Right renal cortex interstitium (tissue), 3 donors: ENCODE measurements around the gene ZNRF2. TPM values are rescaled to one million over a fixed set of nuclear protein-coding genes. Genes with fewer than 3 reads are reported as not detected.

Experiments used
- DNase-seq, 3 donors: peaks; one replicate each; pipeline ENCODE4 v3.0.0-alpha.2; 2013; ENCODE audit warnings: low read depth in 3 of 3, low spot score in 2 of 3
- polyA plus RNA-seq, 3 donors: library from polyadenylated mRNA; unstranded; fragments of 120-200 nt; gene quantifications; one replicate each; pipeline ENCODE4 v1.2.1, GENCODE V29; 2013; ENCODE audit not compliant: insufficient read length in 3 of 3

ZNRF2 gene
- polyA plus RNA-seq, 3 donors, result 16.0 to 19.2 (median 18.0) TPM

DNA sequence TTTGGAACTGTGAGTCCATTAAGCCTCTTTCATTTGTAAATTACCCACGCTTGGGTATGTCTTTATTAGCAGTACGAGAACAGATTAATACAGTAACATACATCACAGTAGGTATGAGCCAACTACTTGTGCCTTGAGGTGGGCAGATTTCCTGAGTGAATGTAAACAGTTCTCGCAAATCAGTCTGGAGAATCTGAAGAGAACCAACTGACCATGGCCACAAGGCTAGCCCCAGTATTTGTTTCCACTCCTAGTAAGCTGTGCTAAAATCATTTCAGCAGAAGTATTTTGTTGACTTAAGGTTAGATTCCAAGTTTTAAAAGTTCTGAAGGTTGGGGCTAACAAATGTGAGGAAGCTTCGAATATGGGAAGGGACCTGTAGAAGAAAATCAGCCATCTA, 111.3 kb downstream of the ZNRF2 start:
- DNase-seq, result no peak

DNA sequence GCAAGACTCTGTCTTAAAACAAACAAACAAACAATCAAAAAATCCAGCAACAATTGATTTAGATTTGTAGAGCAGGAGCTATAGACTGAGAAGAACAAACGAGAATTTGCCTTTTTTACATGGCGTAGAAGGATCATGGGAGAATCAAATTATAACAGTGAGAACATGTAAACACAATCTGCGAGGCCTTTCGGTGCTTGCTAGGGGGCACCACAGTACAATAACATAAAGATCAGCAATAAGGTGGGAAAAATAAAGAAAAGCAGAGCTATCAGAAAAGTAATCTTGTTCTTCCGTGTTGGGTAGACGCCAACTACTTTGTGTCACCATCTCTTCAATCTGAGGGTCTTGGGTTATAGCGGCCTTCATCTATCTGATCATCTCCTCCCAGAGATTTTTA, 112.0 kb downstream of the ZNRF2 start:
- DNase-seq, result no peak

DNA sequence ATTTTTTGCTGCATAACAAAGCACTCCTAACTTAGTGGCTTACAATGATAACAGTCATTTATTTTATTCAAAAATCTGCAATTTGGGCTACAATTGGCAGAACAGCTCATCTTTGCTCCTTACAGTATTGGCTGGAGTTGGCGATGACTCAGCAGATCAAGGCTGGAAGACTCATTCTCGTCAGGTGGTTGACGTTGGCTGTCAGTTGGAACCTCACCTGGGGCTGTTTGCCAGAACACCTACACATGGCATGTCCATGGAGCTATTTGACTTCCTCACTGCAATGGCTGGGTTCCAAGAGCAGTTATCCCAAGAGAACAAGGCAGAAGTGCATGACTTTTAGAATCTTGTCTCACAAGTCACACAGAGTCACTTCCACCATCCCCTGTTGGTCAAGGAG, 119.1 kb downstream of the ZNRF2 start:
- DNase-seq, result no peak

DNA sequence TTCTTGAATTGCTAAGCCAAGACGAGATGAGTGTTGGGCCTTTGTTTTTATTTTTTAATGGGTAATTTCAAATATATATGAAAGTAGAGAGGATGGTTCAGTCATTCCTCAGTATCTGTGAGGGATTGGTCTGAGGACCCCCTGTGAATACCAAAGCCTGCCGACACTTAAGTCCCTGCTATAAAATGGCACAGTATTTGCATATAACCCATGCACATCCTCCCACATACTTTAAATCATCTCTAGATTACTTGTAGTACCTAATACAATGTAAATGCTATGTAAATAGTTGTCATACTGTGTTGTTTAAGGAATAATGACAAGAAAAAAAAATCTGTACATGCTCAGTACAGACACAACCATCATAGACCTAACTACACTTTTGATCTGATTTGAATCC, 120.8 kb downstream of the ZNRF2 start:
- DNase-seq, result no peak

DNA sequence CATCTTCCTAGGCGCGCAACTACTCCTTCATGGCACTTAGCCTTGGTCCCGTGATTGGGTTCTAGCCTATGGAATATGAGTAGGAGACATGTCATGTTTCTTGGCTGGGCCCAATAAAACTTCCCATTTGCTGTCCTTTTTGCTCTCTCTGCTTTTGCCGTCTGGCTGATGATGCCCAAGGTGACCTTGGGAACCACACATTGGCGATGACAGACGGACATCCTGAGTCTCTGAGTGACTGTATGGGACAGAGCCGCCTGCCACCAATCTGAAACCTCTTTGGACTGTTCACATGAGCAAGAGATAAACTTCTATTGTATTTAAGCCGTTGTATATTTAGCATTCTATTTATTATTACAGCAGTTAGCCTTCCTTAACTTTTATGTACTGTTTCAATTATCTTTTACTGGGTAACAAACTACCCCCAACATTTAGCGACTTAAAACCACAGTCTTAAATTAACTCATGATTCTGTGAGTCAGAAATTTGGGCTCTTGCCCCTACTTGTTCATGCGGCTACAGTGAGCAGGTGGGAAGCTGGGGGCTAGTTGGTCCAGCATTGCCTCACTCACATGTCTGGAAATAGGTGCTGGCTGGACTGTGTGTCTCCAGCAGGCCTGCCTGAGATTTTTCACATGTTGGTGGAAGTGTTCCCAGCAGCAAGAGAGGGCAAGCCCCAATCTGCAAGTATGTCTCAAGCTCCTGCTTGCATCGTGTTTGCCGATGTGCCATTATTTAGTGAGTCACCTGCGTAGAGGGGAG, 122.4 kb downstream of the ZNRF2 start:
- DNase-seq, result no peak

DNA sequence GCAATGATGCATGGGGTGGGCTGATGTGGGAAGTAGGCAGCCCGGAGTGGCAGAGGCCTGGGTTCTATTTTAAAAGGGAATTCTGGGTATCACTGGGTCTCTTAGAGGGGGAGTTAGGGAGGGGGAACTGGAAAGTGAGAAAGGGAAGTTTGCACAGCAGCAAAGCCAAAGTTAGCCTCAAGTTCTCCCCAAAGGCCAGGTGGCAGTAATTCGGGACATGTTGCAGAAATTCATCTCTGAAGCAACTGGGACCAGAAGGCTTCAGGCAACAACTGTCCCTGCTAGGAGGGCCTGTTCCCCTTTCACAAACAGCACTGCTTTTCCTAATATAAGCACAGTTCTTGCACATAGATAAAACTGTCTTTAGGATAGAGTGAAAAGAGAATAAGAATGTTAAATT, 126.8 kb downstream of the ZNRF2 start:
- no peak for DNase-seq

DNA sequence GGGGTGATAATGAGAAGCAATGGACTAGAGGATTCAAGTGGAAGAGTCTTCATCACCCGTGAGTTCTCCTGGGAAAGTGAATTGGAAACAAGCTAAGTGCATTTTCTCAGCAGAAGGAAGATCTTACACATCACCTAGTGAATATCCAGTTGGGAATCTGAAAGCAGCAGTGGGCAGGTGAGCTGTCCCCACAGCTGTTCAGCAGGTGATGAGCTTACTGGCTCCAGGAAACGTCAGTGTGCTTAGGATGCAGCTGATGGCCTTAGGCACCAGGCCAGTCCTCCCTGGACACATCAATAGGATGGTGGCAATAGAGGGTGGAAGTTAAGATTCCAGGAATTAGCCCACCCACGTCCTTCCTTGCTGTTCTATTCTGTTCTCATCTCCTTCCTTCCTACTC, 127.5 kb downstream of the ZNRF2 start:
- DNase-seq, result no peak

DNA sequence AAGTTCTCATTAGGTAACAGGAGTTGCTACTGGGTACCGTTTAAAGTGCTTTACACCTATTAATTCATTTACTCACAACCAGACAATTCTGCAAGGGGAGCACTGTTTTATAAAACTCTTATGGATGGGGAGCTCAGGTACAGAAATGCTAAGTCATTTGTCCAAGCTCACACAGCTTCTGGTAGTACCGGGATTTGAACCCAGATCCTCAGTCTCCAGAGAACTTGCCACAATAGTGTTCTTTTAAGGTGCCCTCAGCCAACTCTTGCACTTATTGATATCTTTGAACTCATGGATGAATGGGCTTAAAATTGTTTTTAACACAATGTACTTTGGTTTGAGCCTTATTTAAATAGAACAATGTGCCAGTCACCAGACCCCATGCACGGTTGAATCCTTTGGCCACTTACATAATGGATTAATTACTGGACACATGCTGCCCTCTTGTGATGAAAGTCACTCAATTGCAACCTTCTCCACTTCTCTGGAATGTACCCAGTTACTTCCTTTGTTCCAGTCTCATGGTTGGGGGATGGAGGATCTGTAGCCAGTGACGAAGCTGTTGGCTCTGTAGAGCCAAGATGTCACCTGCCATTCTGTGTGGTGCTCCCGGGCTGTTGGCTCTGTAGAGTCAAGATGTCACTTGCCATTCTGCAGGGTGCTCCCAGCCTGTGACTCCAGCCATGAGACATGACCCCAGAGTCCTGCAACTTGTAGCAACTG, 128.5 kb downstream of the ZNRF2 start:
- peak in 2 of 3 donors; percentile 49 to 52 for DNase-seq

DNA sequence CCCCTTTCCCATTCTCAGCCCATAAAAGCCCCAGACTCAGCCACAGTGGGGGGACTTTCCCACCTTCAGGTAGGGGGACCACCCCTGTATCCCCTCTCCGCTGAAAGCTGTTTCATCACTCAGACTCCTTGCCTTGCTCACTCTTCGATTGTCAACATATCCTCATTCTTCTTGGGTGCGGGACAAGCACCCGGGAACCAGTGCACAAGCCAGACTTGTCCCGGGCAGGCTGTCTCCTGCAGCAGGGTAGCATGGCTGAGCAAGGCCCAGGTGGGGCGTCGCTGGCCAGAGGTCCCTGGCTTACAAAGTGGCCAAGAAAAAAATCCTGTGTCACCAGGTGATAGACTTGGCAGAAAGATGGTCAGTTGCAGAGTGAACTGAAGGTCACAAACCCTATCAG, 129.5 kb downstream of the ZNRF2 start:
- DNase-seq, result no peak

Other genes starting within 250 kb of the ZNRF2 start
- gene MTURN, start 149.6 kb upstream of the ZNRF2 start, polyA plus RNA-seq, result 10 to 100 TPM; 89.2 to 94.8 (median 90.6) TPM
- 1 to 10 TPM; 7.2 to 8.5 (median 8.1) TPM for gene NOD1, start 194.2 kb downstream of the ZNRF2 start, polyA plus RNA-seq
- 10 to 100 TPM; 78.7 to 84.3 (median 79.2) TPM for gene GGCT, start 220.2 kb downstream of the ZNRF2 start, polyA plus RNA-seq